ENCODE results near the gene TCERG1.

The TCERG1 gene

DNA sequence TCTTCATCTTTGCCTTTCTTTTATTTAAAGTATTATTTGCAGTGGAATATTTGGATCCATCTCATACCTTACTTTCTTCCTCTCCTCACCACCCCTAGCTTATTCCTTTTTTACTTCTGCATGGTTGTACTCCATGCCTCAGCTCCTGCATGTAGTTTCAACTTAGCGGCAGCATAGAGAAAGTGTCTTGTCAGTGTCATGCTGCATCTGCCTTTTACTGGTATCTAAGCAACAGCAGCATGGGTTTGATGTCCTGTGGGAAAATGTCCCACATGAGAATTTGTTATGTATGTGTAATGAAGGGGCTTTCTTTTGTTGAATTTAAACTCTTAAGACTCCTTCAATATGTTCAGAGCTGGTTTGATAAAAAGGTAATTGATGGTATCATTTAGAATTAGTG is 20.6 kb downstream of the TCERG1 start:
- Histone ChIP-seq H3K4me3 (no peak overlapping the region), H3K27ac (no peak overlapping the region)
- DNase-seq (ENCODE audit: low spot score), result no peak
- TF ChIP-seq, protein P1, sequence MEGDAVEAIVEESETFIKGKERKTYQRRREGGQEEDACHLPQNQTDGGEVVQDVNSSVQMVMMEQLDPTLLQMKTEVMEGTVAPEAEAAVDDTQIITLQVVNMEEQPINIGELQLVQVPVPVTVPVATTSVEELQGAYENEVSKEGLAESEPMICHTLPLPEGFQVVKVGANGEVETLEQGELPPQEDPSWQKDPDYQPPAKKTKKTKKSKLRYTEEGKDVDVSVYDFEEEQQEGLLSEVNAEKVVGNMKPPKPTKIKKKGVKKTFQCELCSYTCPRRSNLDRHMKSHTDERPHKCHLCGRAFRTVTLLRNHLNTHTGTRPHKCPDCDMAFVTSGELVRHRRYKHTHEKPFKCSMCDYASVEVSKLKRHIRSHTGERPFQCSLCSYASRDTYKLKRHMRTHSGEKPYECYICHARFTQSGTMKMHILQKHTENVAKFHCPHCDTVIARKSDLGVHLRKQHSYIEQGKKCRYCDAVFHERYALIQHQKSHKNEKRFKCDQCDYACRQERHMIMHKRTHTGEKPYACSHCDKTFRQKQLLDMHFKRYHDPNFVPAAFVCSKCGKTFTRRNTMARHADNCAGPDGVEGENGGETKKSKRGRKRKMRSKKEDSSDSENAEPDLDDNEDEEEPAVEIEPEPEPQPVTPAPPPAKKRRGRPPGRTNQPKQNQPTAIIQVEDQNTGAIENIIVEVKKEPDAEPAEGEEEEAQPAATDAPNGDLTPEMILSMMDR (IDR thresholded peaks at IDR 0.05), result no peak

DNA sequence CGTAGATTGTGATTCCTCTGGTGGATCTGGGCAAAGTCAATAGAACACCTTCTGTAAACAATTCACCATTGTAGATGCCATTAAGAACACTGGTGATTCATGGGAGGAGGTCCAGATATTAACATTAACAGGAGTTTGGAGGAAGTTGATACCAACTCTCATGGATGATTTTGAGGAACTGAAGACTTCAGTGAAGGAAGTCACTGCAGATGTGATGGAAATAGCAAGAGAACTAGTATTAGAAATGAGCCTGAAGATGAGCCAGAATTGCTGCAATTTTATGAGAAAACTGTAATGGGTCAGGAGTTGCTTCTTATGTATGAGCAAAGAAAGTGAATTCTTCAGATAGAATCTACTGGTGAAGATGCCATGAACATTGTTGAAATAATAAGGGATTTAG is 26.9 kb downstream of the TCERG1 start:
- Histone ChIP-seq H3K4me3 (no peak overlapping the region), H3K27ac (no peak overlapping the region)
- TF ChIP-seq, protein P1 (IDR thresholded peaks at IDR 0.05), result no peak
- DNase-seq (ENCODE audit: low spot score), result no peak

DNA sequence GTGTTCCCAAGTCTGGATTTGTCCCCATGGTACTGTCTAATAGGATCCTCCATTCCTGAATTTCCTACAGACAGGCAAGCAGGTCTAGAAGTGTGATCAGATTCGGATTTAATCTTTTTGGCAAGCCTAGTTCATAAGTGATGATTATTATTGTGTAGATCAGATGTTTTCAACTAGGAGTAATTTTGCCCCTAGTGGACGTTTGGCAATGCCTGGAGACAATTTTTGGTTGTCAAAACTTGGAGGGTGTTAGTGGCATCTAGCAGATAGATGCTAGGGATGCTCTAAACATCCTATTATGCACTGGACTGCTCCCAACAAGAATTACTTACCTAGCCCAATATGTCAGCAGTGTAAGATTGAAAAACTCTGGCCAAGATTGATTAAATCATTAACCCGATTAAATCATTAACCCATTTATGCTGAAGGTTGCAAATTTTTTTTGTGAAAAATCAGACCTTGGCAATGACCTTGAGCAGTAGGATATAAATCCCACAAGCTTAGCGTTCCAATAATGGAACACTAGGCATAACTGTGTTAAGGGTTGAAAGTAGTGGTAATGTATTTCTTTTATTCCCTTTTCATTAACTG is 28.2 kb downstream of the TCERG1 start:
- no peak for DNase-seq (ENCODE audit: low spot score)
- H3K27ac ChIP-seq, result no peak overlapping the region
- TF ChIP-seq, protein P1 (IDR thresholded peaks at IDR 0.05), result no peak
- H3K4me3 ChIP-seq, result no peak overlapping the region

DNA sequence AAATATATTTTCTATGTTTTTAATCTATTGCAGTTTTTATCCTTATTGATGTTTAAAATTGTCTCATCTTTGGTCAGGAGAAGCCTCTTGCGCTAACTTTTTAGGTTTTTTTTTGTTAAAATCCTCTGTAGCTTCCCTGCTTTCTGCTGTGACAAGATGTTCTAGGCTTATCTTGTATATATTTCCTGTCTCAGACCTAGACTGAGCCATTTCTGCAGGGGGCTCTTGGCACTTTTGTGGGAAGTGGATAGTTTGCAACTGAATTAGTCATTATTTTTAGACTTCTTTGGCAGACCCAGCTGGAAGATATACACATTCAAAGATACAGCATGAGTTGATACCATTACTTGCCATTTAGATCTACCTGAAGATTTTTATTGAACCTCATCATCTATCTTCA is 28.8 kb downstream of the TCERG1 start:
- no peak overlapping the region for H3K27ac ChIP-seq
- no peak overlapping the region for H3K4me3 ChIP-seq
- DNase-seq (ENCODE audit: low spot score), result no peak
- TF ChIP-seq, protein P1 (IDR thresholded peaks at IDR 0.05), result no peak

DNA sequence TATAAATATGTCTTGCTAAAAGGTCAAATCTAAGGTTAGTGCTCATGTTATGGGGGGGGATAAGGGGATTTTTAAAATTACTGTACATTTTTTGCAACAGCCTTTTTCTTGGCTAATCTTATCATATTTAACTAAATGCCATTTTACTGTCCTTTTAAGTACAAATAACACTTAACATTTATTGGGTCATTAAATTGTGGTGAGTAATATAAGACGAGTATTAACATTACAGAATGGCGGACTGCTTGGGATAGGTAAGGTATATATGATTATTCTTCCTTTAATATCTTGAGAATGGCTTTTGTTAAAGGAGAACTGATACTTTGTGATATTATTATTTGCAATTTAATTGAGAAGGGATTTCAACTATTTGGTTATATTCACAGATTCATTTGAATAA is 35.6 kb downstream of the TCERG1 start:
- DNase-seq (ENCODE audit: low spot score), result no peak
- TF ChIP-seq, protein P1 (IDR thresholded peaks at IDR 0.05), result no peak
- Histone ChIP-seq H3K27ac (no peak overlapping the region), H3K4me3 (no peak overlapping the region)

DNA sequence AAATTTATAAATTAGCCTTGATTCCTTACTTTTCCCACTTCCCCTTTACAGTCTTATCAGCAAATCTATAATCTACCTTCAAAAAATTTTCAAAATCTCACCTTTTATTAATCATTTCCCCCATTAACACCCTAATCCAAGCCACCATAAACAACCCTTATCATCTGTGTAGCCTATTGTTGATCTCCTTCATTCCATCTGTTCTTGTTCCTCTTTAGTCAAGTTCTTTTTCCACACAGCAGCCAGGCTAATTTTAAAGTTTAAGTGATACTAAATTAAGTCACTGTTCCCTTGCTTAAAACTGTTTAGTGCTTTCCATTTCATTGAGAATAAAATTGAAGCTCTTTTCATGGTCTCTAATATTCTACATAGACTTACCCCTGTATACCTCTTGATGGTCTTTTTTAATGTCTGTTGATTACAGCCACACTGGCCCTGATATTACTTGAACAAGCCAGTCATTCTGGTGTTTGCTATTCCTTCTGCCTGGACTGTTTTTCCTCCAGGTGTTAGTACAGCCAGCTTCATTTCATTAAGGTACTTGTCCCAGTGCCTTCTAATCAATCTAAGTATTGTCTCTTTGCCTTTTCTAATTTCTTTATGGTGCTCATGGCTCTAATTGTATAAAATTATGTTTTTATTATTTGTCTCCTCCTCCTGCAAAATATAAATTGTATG is 37.7 kb downstream of the TCERG1 start:
- DNase-seq (ENCODE audit: low spot score), result no peak
- TF ChIP-seq, protein P1 (IDR thresholded peaks at IDR 0.05), result no peak
- Histone ChIP-seq H3K4me3 (no peak overlapping the region), H3K27ac (no peak overlapping the region)

All from coronary artery (tissue), 2 donors.